NCI-H510A treated with DMSO at 0.1 percent for 48 hours (cell line): ENCODE results near the gene LRRN3.
"Not testable (repeated sequence)": the region's sequence is repeated elsewhere in the genome, so short reads cannot be mapped to it uniquely, and the experiment has no call there.

Experiments
- DNase-seq: peaks from one replicate; lab custom pipeline; 2025; lab: John Stamatoyannopoulos, UW

Gene LRRN3

DNA sequence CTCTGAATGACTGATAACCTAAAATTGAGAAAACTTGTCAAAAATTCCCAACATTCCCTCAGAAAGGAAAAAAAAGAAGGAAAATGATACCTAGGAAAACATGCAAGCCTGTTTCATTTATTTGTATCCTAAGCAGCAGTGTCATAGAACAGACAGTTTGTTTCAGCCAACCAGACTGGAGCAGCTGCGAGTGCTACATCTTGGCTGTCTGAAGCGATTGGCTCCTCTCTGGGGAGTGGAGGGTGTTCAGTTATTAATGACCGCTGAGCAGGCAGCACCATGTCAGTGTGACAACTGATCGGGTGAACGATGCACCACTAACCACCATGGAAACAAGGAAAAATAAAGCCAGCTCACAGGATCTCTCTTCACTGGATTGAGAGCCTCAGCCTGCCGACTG is at the start of gene LRRN3:
LRRN3 (plus strand) TSS at position 282 of the 400 bp plus-strand sequence. CDS start 31,646 bp downstream, outside the sequence.
- DNase-seq, result peak; percentile 10

DNA sequence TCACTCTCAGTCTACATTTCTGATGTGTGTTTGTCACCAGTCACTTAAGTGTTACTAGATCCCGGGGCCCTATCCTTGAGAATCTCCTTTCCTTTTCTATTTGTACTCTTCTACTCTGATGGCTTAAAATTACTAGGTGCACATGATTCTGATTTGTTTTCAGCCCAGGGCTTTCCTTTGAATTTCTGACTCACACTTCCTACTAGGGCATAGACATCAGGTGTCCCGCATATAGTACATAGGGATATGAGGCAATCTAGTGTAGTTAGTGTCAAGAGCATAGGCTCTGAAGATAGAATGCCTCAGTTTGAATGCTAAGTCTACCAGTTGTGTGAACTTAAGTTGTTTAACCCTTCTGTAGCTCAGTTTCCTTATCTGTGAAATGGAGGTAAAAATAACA is 49.4 kb upstream of the LRRN3 start:
- DNase-seq, result no peak

DNA sequence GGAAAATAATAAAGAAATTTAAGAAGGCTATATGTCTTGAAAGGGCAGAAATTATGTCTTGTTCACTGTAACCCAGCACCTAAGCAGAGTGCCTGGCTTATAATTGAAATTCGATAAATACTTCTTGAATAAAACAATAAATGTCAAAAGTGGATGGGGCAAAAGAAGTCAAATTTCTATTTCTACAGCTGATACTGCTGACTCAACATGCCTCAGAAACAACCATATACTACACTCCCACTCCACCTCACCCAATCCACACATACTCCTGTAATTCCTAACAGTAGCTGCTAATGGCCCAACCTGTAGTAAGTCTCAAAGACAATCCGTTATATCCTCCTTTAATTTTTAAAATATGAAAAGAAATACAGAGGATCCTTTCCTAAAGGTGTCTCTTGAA is 48.1 kb upstream of the LRRN3 start:
- DNase-seq, result no peak

DNA sequence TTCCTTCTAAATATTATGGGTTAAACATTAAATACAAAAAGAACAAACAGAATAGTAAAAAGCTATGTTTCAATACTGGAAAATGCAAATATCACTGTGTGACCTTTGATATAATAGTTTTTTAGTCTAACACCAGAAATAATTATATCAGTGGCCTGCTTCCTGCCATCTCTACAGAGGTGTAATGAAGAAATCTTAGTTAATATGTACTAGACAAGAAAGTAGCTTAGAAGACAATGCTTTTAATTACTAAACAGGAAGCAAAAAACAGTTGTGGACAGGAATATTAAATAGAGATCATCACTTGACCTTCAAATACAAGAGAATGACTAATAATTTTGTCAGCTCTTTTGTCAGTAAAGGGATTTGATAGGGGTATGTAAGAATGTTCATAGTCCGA is 47.4 kb upstream of the LRRN3 start:
- no peak for DNase-seq

DNA sequence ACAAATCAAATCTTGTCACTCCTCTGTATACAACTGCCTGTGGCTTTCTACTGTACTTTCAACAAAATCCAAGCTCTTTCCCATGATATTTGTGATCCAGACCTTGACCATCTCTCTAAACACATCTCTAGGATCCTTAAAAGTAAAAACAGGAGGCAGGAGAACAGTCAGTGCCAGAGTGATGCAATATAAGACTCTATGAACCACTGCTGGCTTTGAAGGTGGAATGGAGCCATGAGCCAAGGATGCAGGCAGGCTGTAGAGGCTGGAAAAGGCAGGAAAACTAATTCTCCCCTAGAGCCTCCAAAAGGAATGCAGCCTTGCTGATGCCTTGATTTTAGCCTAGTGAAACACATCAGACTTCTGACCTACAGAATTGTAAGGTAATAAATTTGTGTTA is 45.5 kb upstream of the LRRN3 start:
- no peak for DNase-seq

DNA sequence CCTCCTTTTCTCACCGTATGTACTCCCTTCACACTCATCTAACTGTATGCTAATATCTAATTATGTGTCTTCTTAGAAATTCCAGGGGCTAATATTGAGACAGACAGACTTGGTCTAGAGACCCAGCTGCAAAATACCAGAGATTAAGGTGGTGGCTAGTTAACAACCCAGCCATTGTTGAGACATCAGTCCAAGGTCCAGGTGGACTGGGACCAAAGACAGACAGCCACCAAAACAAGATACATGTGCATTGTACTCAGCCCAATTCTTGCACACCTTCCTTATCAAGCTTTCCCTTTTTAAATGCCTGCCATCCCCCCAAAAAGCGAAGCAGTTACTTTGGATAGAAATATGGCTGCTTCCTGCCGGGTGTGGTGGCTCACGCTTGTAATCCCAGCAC is 43.3 kb upstream of the LRRN3 start:
- DNase-seq, result no peak

DNA sequence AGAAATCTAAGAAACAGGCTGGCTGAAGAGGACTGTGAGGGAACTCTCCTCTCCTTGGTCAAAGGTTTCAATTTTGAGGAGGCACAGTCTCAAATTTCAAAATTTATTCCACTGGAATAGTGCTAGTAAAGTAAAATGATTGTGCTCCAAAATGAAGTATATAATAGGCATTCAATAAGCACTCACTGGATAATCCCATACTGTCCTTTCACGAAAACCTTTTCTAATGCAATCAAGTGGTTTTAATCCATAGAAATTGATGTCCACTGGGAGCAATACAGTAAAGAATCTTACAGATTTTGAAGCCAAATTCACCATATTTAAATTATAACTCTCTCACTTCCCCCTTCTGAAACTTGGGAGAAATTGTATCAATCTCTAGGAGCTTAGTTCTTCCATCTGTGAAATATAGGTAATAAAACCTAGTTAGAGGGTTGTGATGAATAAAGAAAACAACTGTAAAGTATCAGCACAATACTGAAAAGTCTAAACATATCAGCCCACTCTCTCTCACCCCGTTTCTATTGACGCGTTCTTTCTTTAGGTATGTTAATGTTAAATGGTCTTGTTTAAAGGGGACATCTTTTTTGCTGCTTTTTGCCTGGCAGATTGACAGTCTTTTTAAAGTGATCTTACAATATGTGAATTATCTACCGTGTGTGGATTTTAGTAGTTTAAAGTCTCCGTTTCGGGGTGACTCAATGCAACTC is 40.8 kb upstream of the LRRN3 start:
- no peak for DNase-seq

DNA sequence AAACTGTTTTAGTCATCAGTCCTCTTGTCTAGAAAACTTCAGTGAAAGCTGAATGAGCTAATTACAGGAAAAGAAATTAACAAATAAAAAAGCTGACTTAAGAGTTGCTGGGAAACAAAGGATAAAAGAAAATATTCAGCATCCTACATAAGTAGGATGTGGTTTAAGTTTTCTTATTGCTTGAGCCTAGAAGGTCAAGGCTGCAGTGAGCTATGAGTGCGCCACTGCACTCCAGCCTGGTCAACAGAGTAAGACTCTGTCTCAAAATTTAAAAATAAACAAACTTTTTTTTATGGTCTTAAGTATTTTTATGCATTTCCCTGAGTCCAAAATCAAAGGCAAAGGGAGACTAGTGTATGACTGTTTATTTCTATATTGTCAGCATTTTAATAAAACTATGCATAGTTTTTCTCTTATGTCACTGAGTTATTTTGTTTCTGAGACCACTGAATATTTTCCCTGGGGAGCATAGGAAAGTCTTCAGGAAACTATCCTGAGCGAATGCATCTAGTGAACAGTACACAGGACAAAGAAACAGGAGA is 40.0 kb upstream of the LRRN3 start:
- DNase-seq, result no peak

DNA sequence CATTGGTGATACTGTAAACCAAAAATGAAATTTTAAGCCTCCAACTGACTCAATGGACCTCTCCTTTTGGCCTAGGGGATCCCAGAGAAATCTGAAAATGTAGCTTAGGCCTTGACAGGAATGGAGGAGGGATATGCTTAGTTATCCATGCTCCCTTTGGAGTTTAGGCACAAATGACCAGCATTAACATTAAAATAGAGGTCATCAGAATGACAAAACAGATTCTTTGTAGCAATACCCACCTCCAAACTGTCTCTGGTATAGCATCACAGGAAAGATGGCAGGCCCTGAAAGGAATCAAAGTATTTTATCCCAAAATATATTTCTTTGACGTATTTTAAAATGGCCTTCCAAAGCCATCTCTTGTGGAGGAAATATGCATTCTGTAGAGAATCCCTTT is 39.1 kb upstream of the LRRN3 start:
- no peak for DNase-seq

DNA sequence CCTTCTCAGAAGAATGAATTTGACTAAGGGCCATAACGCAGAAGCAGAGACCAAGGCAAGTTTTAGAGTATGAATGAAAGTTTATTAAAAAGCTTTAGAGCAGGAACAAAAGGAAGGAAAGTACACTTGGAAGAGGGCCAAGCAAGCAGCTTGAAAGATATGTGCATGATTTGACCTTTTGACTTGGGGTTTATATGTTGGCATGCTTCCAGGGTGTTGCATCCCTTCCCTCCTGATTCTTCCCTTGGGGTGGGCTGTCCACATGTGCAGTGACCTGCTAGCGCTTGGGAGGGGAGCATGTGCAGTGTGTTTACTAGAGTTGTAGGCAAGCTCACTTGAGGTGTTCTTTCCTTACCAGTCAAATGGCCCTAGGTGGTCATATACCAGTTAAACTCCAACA is 37.9 kb upstream of the LRRN3 start:
- no peak for DNase-seq

DNA sequence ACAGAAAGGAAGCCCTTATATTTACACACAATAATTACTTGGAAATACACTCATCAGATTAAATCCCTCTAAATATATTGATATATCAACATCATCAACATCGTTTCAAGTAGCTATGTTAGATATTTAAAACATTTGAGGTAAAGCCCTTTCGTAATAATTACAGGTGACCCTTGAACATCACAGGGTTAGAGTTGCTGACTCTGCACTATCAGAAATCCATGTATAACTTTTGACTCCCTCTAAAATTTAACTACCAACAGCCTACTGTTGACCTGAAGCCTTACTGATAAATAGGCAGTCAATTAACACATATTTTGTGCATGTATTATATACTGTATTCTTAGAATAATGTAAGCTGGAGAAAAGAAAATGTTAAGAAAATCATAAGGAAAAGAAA is 34.6 kb upstream of the LRRN3 start:
- DNase-seq, result no peak

DNA sequence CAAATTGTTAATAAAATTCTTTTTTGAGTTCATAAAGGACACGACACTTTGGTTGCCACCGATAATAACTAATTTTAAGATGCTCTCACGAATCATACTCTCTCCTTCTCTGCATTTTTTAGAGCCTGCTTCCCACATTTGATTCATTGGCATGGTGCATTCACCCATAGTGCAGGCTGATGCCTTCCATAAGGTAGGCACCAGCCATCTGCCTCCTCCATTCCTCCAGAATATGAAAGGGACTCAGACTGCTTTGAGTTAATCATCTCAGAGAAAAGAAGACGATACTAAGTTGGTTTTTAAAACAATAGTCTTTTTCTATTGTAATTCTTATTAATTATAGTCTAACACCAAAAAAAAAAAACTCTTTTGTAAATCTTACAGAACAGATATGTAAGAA is 33.9 kb upstream of the LRRN3 start:
- DNase-seq, result no peak

DNA sequence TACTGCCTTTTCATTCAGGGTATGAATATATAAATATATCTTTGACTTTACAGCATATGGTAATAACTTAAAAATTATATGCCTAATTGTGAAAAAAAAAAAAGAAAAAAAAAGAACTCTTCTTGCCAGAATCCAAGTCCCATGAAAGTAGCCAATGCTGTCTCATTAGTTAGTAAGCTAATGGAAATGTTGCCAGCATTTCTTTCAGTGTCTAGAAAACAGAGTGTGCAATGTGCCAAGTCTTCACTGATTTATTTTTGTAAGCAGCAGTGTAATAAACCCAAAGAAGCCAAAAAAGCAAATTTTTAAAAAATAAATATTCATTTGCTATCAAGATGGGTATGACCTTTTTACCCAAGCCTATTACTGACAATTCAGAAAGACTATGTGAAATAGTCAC is 31.1 kb upstream of the LRRN3 start:
- no peak for DNase-seq

DNA sequence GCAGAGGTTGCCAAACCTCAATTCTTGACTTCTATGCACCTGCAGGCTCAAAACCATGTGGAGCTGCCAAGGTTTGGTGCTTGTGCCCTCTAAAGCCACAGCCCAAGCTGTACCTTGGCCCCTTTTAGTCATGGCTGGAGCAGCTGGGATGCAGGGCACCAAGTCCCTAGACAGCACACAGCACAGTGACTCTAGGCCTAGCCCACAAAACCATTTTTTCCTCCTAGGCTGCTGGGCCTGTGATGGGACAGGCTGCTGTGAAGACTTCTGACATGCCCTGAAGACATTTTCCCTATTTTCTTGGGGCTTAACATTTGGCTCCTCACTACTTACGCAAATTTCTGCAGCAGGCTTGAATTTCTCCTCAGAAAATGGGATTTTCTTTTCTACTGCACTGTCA is 27.8 kb upstream of the LRRN3 start:
- DNase-seq, result no peak

DNA sequence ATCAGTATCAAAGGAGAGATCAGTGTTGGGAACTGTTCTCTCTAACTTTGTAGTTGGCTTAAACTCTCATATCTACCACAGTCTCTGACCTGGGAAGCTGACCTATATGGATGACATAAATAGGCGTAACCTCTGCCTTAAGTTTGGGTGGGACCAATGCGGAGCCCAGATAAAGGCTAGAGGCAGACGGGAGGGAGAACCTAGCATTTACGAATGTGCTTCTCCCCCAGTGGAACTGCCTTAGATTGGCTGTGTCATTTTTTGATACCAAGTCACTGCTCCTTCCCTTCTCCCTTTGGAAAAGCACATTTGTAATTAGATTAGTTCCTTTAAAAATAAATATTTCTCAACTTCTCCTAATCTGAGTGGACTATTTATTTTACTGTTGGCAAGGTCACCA is 23.7 kb upstream of the LRRN3 start:
- DNase-seq, result no peak

DNA sequence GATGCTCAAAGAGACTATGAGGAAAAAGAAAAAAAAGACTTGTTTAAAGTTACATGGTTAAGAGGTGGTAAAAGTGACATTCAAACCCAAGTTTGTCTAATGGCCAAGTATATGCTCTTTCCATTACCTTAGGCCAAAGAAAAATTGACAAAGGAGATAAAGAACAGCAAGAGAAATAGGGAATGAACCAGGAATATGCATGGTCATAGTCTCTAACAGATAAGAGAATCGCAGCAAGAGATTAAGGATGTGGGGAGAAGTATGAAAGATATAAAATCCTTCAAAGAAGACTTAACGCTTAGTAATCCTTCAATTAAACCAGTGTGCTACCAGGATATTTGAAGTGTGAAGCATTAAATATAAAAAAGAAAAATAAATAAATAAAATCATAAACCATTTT is 23.2 kb upstream of the LRRN3 start:
- no peak for DNase-seq

DNA sequence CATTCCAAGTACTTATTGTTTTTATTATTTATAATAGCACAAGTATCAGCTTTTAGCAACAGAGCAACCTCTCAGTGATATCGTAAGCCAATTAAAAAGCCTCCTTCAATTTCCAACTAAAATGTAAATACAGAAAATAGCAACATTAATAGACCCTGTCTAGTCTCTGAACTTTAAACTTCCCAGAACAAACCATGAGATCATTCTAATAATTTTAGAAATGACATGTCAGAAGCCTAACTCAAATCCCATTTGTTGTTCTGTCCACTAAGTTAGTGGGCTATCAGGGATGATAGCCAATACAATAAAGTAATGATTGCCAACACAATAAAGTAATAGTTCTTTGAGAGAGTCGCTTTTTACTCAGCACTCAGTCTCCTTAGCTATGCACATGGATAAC is 22.3 kb upstream of the LRRN3 start:
- no peak for DNase-seq

DNA sequence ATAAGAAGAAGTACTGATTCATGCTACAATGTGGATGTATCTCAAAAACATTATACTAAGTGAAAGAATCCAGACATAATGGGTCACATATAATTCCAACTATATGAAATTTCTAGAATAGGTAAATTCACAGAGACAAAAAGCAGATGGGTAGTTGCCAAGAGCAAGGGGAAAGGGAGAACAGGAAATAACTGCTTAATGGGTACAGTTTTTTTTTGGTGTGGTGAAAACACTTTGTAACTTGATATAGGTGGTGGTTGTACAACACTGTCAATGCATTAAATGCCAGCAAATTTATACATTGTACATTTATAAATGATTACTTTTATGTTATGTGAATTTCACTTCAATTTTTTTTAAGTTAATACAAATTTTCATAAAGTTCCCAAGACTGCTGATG is 19.4 kb upstream of the LRRN3 start:
- no peak for DNase-seq

DNA sequence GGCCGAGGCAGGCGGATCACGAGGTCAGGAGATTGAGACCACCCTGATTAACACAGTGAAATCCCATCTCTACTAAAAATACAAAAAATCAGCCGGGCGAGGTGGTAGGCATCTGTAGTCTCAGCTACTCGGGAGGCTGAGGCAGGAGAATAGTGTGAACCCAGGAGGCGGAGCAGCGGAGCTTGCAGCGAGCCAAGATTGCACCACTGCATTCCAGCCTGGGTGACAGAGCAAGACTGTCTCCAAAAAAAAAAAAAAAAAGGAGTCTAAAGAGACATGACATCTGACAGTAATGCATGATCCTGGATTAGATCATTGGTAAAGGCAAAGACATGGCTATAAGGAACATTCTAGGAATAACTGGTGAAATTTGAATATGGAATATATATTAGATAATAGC is 18.3 kb upstream of the LRRN3 start:
- DNase-seq, result not testable (repeated sequence)

DNA sequence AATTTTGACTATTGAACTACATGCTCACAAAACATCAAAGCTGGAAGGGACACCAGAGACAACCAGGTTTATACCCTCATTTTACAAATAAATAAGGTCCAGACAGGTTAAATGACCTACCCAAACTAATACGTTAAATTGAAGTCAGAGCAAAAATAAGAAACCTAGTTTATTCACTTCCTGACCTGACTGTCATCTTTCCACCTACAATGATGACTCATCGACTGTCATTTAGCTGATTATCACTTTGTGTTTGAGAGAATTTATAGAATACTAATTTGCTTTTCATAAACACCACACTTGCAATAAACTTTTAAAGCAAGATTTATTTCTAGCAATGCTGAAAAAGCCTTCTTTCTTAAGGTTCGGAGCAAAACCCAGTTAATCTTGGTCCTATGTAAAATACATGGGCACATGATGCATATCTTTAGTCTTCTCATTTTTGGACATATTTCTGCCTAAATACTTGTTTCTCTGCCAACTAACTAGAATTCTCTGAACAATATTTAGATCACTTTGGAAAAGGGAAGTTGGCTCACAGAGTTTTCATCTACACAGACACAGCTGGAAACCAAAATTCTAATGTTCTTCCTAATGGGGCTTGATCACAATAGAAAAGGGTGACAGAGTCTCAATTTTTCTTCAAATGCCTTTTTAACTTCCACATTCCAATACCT is 16.7 kb upstream of the LRRN3 start:
- DNase-seq, result no peak

DNA sequence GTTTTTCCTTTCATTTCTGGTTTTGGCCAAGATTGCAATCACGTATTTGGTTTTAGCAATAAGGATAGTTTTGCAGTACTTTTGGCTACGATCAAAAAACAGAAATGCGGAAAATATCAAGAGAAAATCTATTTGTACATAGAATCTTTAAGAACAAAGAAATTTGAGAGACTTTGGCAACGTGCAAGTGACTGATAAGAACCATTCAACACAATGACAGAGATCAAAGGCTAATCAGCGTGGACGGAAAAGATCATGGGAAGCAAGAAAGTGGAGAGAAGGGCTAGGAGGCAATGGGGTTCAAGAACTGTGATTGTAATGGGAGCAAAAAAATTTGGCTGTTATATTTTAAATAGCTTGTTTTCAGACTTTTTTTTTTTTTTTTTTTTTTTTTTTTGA is 16.2 kb upstream of the LRRN3 start:
- DNase-seq, result no peak

DNA sequence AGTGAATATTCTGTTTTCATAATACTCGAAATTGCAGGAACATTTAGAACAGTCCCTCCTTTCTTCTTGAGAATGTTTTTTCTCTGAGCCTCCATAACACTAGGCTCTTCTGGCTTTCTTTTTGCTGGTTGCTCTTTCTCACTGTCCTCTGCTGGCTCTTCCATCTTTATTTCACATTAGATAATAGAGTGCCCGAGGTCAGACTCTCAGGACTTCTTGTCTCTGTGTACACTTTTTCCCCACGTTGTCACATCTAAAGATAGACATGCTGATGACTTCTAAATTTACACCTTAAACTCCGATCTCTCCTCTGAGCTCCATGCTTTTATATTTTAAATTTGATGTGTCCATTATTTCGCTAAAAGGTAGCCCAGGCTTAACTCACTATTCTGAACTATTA is 15.4 kb upstream of the LRRN3 start:
- no peak for DNase-seq

DNA sequence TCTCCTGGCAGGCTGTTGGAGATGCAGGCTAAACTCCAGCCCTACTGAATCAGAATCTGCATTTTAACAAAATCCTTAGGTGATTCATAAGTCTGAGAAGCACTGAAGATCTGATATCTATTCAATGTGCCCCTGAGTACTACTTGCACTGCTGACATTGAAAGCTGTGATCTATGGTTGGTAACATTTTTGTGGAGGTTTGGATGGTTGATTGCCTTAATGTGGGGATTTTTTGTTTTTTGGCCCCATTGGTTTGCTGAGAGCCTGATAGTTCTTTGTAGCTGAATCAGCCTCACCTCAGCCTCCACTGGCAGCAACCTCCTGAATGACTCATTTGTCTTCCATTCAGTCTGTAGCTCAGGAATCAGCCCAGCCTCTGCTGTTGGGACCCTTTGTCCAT is 14.7 kb upstream of the LRRN3 start:
- no peak for DNase-seq

DNA sequence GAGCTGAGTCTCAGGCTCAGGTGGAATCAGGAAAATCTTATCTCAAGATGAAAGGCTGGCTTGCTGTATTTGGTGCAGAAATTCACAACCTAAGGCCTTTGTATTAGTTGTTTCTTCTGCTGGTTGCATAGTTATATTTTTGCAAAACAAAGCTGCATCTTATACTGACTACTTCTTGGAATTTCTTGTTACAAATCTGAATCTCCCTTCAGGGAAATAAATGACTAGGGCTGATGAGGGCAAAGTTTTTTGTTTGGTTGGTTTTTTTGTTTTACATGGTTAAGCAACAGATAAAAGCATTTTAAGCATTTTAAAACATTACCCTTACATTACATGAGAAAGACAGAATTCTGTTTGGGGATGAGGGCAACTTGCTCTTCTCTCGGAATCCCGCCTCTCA is 13.9 kb upstream of the LRRN3 start:
- DNase-seq, result no peak
